GM18526 (cell line): ENCODE measurements around the gene PTPRJ.

Experiments
- POLR2A ChIP-seq: IDR thresholded peaks from 3 replicates; pipeline ENCODE4 v1.6.1; 2011; ENCODE audit not compliant: insufficient read length; ENCODE audit errors: extremely low read depth

PTPRJ gene

GRCh38 chr11:48020092-48020755 is 39.9 kb downstream of the PTPRJ start:
- no peak for TF ChIP-seq POLR2A

GRCh38 chr11:48022445-48022844 is 42.1 kb downstream of the PTPRJ start:
- TF ChIP-seq POLR2A: no peak

GRCh38 chr11:48024635-48025071 is 44.3 kb downstream of the PTPRJ start:
- no peak for TF ChIP-seq POLR2A

DNA sequence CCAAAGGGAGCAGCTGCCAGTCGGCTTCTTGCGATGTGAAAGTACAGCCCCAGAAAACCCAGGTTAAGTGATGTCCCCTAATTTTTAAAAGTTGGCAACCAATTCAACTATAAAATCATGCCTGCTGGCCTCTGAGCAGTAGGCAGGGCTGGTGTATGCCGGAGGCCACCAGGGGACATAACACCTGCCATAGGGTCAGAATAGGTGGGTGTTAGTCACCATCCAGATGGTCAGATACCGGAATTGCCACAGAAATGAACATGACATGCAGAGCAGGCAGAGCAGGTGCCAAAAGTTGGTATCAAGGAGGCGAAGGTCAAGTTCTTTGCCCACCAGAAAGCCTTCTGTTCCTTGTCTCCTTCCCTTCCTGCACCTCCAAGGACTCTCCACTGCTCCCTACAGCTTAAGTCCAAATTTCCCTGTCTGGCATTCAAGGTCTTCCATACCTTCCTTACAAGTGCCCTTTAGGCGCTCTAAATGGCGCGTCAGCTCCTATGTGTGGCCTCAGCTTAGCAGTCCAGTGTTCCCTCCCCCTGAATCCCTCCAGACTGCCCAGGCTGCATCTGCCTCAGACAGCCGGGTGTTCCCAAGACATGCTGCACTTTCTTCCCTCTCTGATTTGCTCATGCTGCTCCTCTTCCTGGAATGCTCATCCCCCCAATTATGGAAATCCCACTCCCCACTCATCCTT is 45.1 kb downstream of the PTPRJ start:
- TF ChIP-seq POLR2A: no peak

DNA sequence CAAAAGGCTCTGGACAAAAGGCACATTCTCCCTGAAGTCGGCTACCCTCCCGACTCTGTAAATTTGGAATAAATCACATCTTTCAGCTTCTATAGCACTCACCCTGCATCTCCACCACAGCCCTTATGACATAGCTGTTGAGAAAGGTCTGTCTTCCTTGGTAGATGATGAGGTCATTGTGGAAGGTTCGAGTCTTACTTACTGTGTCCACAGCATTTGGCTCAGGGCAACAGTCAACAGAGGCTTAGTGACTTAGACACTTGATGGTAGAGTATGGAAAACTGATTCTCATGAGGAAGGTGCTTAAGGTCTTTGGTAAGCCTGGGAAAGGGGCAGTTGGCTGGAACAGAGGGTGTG is 45.6 kb downstream of the PTPRJ start:
- TF ChIP-seq POLR2A: no peak

DNA sequence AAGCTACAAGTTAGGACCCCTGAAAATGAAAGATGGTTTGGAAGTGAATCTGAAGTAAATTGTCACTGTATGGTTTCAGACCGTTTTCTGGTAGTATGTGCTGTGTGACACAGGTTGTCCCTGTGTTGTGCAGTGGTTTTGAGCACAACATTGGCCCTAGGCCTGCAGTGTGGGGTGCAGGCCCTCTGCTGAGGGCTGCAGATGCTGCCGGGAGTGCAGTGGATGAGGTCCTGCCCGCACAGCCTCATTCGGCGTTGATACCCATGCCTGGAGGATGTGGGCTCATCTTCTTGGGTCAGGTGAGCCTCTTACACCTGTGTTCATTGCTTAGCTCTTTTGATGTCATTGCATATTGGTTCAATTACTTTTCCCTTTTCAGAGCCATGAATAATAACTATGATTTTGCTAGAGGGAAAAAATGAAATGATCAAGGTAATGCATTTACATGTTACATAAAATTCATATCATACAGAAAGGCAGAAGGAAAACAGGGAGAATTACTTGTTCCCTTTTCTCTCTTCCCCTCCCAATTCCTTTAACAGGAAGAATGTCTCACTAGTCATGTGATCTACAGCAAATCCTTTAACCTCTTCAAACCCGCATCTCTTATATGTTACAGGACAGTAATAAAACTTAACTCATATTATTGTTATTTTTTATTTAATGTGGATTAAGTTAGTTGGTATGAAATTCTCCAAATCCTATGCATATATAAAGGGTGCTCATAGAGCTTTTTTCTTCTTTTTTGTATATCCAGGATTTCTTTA is 48.7 kb downstream of the PTPRJ start:
- TF ChIP-seq POLR2A: no peak

DNA sequence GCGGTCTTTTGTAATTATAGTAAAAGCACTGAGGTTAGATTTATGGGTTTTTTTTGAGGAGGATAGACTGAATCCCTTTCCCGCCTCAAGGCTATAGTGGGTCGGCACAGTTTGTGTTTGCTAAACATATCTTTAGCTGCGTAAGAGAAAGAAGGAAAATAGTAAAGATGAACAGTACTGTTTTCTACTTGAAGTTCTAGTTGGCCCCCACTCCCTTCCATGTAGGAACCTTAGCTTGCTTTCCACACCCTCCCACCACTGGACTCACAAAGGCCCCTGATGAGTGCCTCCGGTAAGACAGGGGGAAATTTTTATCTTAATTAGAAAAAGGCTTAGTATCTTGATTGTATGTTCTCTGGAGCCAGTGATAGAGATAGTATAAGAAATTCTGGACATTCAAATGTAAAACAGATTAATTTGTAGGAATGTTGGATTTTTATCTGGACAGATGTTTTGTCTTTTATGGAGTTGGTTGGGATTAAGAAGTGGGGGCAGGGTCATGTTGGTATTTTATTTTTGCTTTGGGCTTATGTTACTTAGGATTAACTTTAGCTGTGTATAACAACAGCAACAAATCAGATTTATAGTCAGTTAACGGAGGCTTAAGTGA is 49.4 kb downstream of the PTPRJ start:
- no peak for TF ChIP-seq POLR2A

- no peak for TF ChIP-seq POLR2A
These were observed 51.2 kb downstream of the PTPRJ start for GRCh38 chr11:48031602-48032001.

DNA sequence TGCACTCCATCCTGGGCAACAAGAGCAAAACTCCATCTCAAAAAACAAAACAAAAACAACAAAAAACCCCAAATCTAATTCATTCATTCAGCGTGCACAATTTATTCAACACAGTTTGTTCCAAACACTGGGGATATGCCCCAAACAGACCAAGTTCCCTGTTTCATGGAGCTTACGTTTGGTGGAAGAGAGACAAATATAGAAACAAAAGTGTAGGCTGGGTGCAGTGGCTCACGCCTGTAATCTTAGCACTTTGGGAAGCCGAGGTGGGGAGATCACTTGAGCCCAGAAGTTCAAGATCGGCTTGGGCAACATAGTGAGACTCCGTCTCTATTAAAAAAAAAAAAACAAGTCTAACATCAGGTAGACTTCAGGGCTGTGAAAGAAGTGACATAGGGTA is 52.4 kb downstream of the PTPRJ start:
- no peak for TF ChIP-seq POLR2A

GRCh38 chr11:48033918-48034341 is 53.6 kb downstream of the PTPRJ start:
- TF ChIP-seq POLR2A: no peak

GRCh38 chr11:48034926-48035871 is 54.8 kb downstream of the PTPRJ start:
- no peak for TF ChIP-seq POLR2A

- TF ChIP-seq POLR2A: no peak
These were observed 55.7 kb downstream of the PTPRJ start for GRCh38 chr11:48036011-48036410.

DNA sequence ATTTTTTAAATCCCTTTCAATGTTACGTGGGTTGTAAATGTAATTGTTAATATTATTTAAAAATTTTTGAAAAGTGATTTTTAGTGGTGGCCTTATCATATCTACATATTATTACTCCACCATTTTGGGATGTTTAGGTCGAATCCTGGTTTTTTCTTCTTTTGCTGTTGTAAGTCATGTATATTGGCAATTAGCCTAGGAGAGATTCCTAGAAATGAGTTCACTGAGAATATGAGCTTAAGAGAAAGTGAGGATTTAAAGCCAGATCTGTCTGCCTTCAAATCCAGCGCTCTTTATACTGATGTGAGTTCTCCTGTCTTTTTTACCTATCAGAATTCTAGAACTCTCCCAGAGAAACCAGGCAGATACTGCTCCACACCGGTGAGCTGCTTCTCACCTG is 56.1 kb downstream of the PTPRJ start:
- no peak for TF ChIP-seq POLR2A

DNA sequence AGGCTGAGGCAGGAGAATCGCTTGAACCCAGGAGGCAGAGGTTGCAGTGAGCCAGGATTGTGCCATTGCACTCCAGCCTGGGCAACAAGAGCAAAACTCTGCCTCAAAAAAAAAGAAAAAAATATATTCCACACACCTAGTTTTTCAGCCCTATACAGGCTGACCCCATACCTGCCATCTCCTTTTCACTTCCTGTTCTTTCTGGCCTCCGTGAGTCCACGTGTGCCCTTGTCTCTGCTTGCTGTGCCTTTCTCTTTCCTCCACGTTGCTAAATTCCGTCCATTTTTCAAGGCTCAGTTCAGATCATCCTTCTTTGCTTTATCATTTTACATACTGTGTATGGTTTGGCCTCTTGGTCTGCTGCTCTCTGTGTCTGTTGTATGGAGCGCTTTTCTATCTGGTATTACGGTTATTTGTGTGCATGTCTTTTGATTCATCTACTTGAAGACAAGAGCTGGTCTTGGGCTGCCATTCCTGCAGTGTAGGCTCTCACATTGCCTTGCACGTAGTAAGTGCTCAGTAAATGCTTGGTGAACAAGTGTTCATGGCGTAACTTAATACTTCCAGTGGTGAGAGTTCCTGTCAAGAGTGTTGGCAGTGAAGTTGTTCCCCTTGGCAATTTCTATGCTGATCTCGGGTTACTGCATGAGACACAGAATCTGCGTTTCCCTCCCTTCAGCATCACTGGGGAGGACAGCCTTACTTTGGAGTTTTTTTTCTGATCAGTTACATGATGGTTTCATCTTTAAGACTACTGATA is 57.5 kb downstream of the PTPRJ start:
- TF ChIP-seq POLR2A: no peak
